Common myeloid progenitor, CD34-positive (primary cell): Measurements from ENCODE around the gene DCLK3.
A peak's percentile ranks its signal among the peaks of the same experiment; 100 is the strongest.

ENCODE experiments used
- CTCF ChIA-PET: fragments of 350-600 bp; sonication (Branson Sonifier 250); formaldehyde crosslinking; loops from one replicate; lab custom pipeline; 2021; ENCODE audit warnings: antibody characterized with exemption; lab: Charles Lee
- POLR2A ChIA-PET: fragments of 350-600 bp; sonication (Branson Sonifier 250); formaldehyde crosslinking; loops from one replicate; lab custom pipeline; 2021; ENCODE audit warnings: antibody characterized with exemption; lab: Charles Lee
- DNase-seq, 3 donors: peaks; one replicate each; pipeline versions ENCODE4 v3.0.0 to v3.0.0-alpha.2; 2013
- H3K27ac ChIP-seq, 2 experiments: 1 replicate in 1 of 2; 2 replicates in 1 of 2; pipeline ENCODE4 v1.7.0; 2013; ENCODE audit warnings: inconsistent platforms in 2 of 2, low read length in 2 of 2, mild to moderate bottlenecking in 2 of 2, low read depth in 1 of 2, moderate library complexity in 1 of 2; ENCODE audit not compliant: severe bottlenecking in 2 of 2, insufficient read depth in 1 of 2, poor library complexity in 1 of 2
- H3K27me3 ChIP-seq, 5 experiments: replicated peaks in 2 of 5; 1 replicate in 3 of 5; 2 replicates in 2 of 5; pipeline versions ENCODE4 v1.6.1 to v1.7.0; 2013; ENCODE audit warnings: low read length in 4 of 5, mild to moderate bottlenecking in 2 of 5, moderate library complexity in 2 of 5, inconsistent platforms in 1 of 5; ENCODE audit not compliant: insufficient read depth in 5 of 5, control insufficient read depth in 4 of 5
- H3K36me3 ChIP-seq, 4 experiments: 1 replicate in 2 of 4; 2 replicates in 2 of 4; pipeline versions ENCODE4 v1.6.1 to v1.7.0; 2013; ENCODE audit warnings: low read length in 3 of 4, control low read depth in 1 of 4, mild to moderate bottlenecking in 1 of 4; ENCODE audit not compliant: control insufficient read depth in 4 of 4, insufficient read depth in 4 of 4
- H3K4me1 ChIP-seq, 4 experiments: 1 replicate in 3 of 4; 2 replicates in 1 of 4; pipeline versions ENCODE4 v1.6.1 to v1.7.1; 2013; ENCODE audit warnings: low read length in 3 of 4, mild to moderate bottlenecking in 3 of 4, control low read depth in 1 of 4, inconsistent platforms in 1 of 4, moderate library complexity in 1 of 4; ENCODE audit not compliant: control insufficient read depth in 4 of 4, insufficient read depth in 4 of 4; ENCODE audit errors: control extremely low read depth in 1 of 4
- H3K4me3 ChIP-seq, 7 experiments: 1 replicate in 4 of 7; 2 replicates in 3 of 7; pipeline versions ENCODE4 v1.5.1 to v1.7.0; 2013; ENCODE audit warnings: mild to moderate bottlenecking in 7 of 7, low read length in 6 of 7, moderate library complexity in 6 of 7, inconsistent platforms in 2 of 7, low read depth in 2 of 7, control low read depth in 1 of 7; ENCODE audit not compliant: insufficient read depth in 4 of 7, control insufficient read depth in 1 of 7; ENCODE audit errors: extremely low read depth in 1 of 7
- H3K9me3 ChIP-seq, 5 experiments: 1 replicate in 4 of 5; 2 replicates in 1 of 5; pipeline versions ENCODE4 v1.6.1 to v1.7.1; 2013; ENCODE audit warnings: low read length in 4 of 5, mild to moderate bottlenecking in 2 of 5, inconsistent platforms in 1 of 5, low read depth in 1 of 5, moderate library complexity in 1 of 5; ENCODE audit not compliant: control insufficient read depth in 4 of 5, insufficient read depth in 2 of 5; ENCODE audit errors: control extremely low read depth in 1 of 5
- WGBS: methylation state at CpG from one replicate; pipeline ENCODE4 v1.1.5; 2013; ENCODE audit not compliant: insufficient coverage; 5-methylcytosine and 5-hydroxymethylcytosine counted together

The DCLK3 gene

GRCh38 chr3:36803091-36803791, 38.9 kb upstream of the DCLK3 start:
- WGBS, result 100% methylated on average over 5 of the region's 5 CpGs
- Histone ChIP-seq H3K9me3 (peaks cover 2 to 23% (median 4%) of the 10 kb centered on the region in 5 experiments), H3K27me3 (no peaks in the 10 kb centered on the region), H3K4me1 (no peaks in the 10 kb centered on the region), H3K4me3 (no peak overlapping the region), H3K27ac (no peak overlapping the region), H3K36me3 (no peaks in the 10 kb centered on the region)
- CTCF ChIA-PET, result interaction anchor here (1.0 kb wide), 1 partner anchor 9 kb away, joined by 3 read pairs; no protein-coding TSS in a partner anchor
- POLR2A ChIA-PET, result no interaction called here
- DNase-seq, result no peak

DNA sequence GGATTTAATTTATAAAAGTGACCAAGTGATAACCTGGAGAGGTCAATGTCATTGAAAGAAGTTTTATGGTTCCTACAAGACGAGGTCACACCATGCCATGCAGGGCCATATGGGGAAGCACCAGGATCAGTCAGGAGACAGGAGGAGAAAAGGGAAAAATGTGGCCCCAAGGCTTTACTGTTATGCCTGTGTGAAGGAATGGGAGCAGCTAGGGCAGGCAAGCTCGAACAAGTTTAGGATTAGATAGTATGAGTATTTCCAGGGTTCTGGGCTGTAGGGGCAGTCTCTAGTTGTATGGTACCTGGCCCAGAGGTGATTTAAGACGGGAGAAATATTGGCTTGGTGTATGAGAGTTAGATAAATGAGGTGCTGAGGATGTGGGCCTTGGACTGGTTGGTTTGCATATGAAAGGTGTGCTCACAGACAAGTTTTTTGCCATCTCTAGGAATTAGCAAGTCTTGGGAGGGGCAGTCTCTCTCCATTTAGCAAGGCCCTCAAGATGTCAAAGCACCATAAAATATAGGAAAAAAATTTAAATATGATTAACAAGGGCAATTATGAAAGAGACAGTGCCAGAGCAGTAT, 36.3 kb upstream of the DCLK3 start:
- no peak overlapping the region for H3K27ac ChIP-seq
- 100% methylated on average over 3 of the region's 3 CpGs for WGBS
- CTCF ChIA-PET, result no interaction called here
- H3K36me3 ChIP-seq, result no peaks in the 10 kb centered on the region
- H3K9me3 ChIP-seq, result peaks cover 0 to 9% (median 3%) of the 10 kb centered on the region in 5 experiments
- no peaks in the 10 kb centered on the region for H3K4me1 ChIP-seq
- H3K27me3 ChIP-seq, result no peaks in the 10 kb centered on the region
- H3K4me3 ChIP-seq, result no peak overlapping the region
- POLR2A ChIA-PET, result no interaction called here
- no peak for DNase-seq

GRCh38 chr3:36796881-36797280, 32.5 kb upstream of the DCLK3 start:
- Histone ChIP-seq H3K9me3 (no peaks in the 10 kb centered on the region), H3K27me3 (peaks cover 0 to 2% (median 0%) of the 10 kb centered on the region in 5 experiments), H3K4me1 (no peaks in the 10 kb centered on the region), H3K36me3 (no peaks in the 10 kb centered on the region), H3K27ac (no peak overlapping the region), H3K4me3 (no peak overlapping the region)
- DNase-seq, result no peak
- ChIA-PET CTCF (no interaction called here), POLR2A (no interaction called here)

DNA sequence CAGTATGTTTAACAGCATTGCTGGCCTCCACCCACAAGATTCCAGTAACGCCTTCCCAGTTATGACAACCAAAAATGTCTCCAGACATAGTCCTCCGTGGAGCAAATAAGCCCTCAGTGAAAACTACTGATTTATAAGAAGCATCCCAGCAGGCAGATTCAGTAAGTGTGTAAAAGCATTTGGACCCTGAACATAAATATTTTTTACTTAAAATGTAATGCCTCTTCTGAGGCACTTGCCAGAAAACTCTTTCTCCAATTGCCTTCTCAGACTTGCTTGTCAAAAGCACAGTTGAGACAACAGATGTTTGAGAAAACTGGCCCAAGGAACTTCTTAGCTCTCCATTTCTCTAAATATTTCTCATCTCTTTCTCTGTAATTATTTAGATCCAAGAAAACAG, 31.8 kb upstream of the DCLK3 start:
- Histone ChIP-seq H3K27me3 (peaks cover 0 to 2% (median 0%) of the 10 kb centered on the region in 5 experiments), H3K9me3 (no peaks in the 10 kb centered on the region), H3K4me1 (no peaks in the 10 kb centered on the region), H3K36me3 (no peaks in the 10 kb centered on the region), H3K4me3 (no peak overlapping the region), H3K27ac (no peak overlapping the region)
- CTCF ChIA-PET, result no interaction called here
- POLR2A ChIA-PET, result no interaction called here
- WGBS, result 86% methylated on average over 2 of the region's 2 CpGs
- no peak for DNase-seq

- CTCF ChIA-PET, result no interaction called here
- DNase-seq, result no peak
Observed at GRCh38 chr3:36795622-36796021, 31.3 kb upstream of the DCLK3 start.

GRCh38 chr3:36792342-36792741, 28.0 kb upstream of the DCLK3 start:
- ChIA-PET CTCF (interaction anchor here (1.1 to 1.5 kb wide), 2 partner anchors 11 to 83 kb away, joined by 3 read pairs; no protein-coding TSS in a partner anchor), POLR2A (no interaction called here)
- peak; percentile 21 to 40 (median 28) for DNase-seq
- Histone ChIP-seq H3K4me3 (no peak overlapping the region), H3K27me3 (peaks cover 0 to 2% (median 0%) of the 10 kb centered on the region in 5 experiments), H3K27ac (no peak overlapping the region), H3K4me1 (no peaks in the 10 kb centered on the region), H3K9me3 (no peaks in the 10 kb centered on the region), H3K36me3 (no peaks in the 10 kb centered on the region)
- 83% methylated on average over 1 of the region's 4 CpGs for WGBS

More at GRCh38 chr3:36795622-36796021, 31.3 kb upstream of the DCLK3 start:
- no peak overlapping the region for H3K27ac ChIP-seq
- peaks cover 0 to 2% (median 0%) of the 10 kb centered on the region in 5 experiments for H3K27me3 ChIP-seq
- H3K4me1 ChIP-seq, result no peaks in the 10 kb centered on the region
- WGBS, result 100% methylated on average over 1 of the region's 1 CpG
- no peaks in the 10 kb centered on the region for H3K36me3 ChIP-seq
- POLR2A ChIA-PET, result no interaction called here
- H3K4me3 ChIP-seq, result no peak overlapping the region
- H3K9me3 ChIP-seq, result no peaks in the 10 kb centered on the region

GRCh38 chr3:36790765-36791164, 26.4 kb upstream of the DCLK3 start:
- CTCF ChIA-PET, result interaction anchor here (1.5 kb wide), 1 partner anchor 9 kb away, joined by 3 read pairs; no protein-coding TSS in a partner anchor
- Histone ChIP-seq H3K4me3 (no peak overlapping the region), H3K36me3 (no peaks in the 10 kb centered on the region), H3K9me3 (no peaks in the 10 kb centered on the region), H3K27ac (no peak overlapping the region), H3K27me3 (peaks cover 0 to 2% (median 0%) of the 10 kb centered on the region in 5 experiments), H3K4me1 (no peaks in the 10 kb centered on the region)
- POLR2A ChIA-PET, result no interaction called here
- WGBS, result 94% methylated on average over 2 of the region's 6 CpGs
- no peak for DNase-seq
